NCI-H2029 treated with DMSO at 0.1 percent for 48 hours (cell line): Measurements from ENCODE around the gene ARVCF.
A peak's percentile ranks its signal among the peaks of the same experiment; 100 is the strongest.

Experiments
- DNase-seq: peaks from one replicate; lab custom pipeline; 2025; lab: John Stamatoyannopoulos, UW

Gene ARVCF

GRCh38 chr22:19973551-19974267 is 42.9 kb downstream of the ARVCF start:
- DNase-seq, result no peak

GRCh38 chr22:19972652-19973550 is 43.7 kb downstream of the ARVCF start:
- no peak for DNase-seq

GRCh38 chr22:19972251-19972650 is 44.4 kb downstream of the ARVCF start:
- DNase-seq, result no peak

GRCh38 chr22:19971276-19972124 is 45.1 kb downstream of the ARVCF start:
- DNase-seq, result no peak

- DNase-seq, result no peak
Measured at GRCh38 chr22:19970479-19971275, 45.9 kb downstream of the ARVCF start.

GRCh38 chr22:19970031-19970478 is 46.6 kb downstream of the ARVCF start:
- no peak for DNase-seq

- no peak for DNase-seq
Measured at GRCh38 chr22:19969141-19969928, 47.3 kb downstream of the ARVCF start.

- DNase-seq, result no peak
Measured at GRCh38 chr22:19968450-19968891, 48.2 kb downstream of the ARVCF start.

- no peak for DNase-seq
Measured at GRCh38 chr22:19967850-19968449, 48.7 kb downstream of the ARVCF start.

- DNase-seq, result no peak
Measured at GRCh38 chr22:19966908-19967750, 49.5 kb downstream of the ARVCF start.

GRCh38 chr22:19965771-19966709 is 50.6 kb downstream of the ARVCF start:
- DNase-seq, result no peak

- DNase-seq, result no peak
Measured at GRCh38 chr22:19964701-19965386, 51.8 kb downstream of the ARVCF start.

- DNase-seq, result no peak
Measured at GRCh38 chr22:19963863-19964642, 52.6 kb downstream of the ARVCF start.

GRCh38 chr22:19962909-19963806 is 53.5 kb downstream of the ARVCF start:
- DNase-seq, result no peak

- DNase-seq, result peak; percentile 19
Measured at GRCh38 chr22:19962246-19962908, 54.2 kb downstream of the ARVCF start.
